DOHH2 (cell line): ENCODE data around the gene SPRING1.

ENCODE experiments used
- H3F3A ChIP-seq: fragments of 200-600 bp; sonication (generic), shearing (Covaris generic); 2 replicates; pipeline ENCODE4 v1.6.0; 2016; ENCODE audit warnings: antibody characterized with exemption, mild to moderate bottlenecking; ENCODE audit not compliant: control insufficient read depth, insufficient read depth
- H3K27ac ChIP-seq: fragments of 200-600 bp; sonication (generic); 2 replicates; pipeline ENCODE4 v1.5.1; 2014; ENCODE audit warnings: low read depth, mild to moderate bottlenecking, low read length, moderate library complexity
- H3K27me3 ChIP-seq: fragments of 200-600 bp; sonication (generic); 2 replicates; pipeline ENCODE4 v1.6.1; 2014; ENCODE audit warnings: mild to moderate bottlenecking, low read length, mixed read lengths; ENCODE audit not compliant: control insufficient read depth
- H3K36me3 ChIP-seq: fragments of 200-600 bp; sonication (generic); 2 replicates; pipeline ENCODE4 v1.6.1; 2014; ENCODE audit warnings: mild to moderate bottlenecking, low read length, moderate library complexity, mixed read lengths; ENCODE audit not compliant: control insufficient read depth
- H3K4me1 ChIP-seq: fragments of 200-600 bp; sonication (generic); 2 replicates; pipeline ENCODE4 v1.6.1; 2014; ENCODE audit warnings: mild to moderate bottlenecking, low read length, mixed read lengths; ENCODE audit not compliant: control insufficient read depth
- H3K4me2 ChIP-seq: fragments of 200-600 bp; sonication (generic); 2 replicates; pipeline ENCODE4 v1.6.0; 2014; ENCODE audit warnings: mild to moderate bottlenecking, low read length, moderate library complexity
- H3K4me3 ChIP-seq: fragments of 200-600 bp; sonication (generic); 2 replicates; pipeline ENCODE4 v1.5.1; 2014; ENCODE audit warnings: mild to moderate bottlenecking, low read length, mixed read lengths
- H3K79me2 ChIP-seq: fragments of 200-600 bp; sonication (generic); 2 replicates; pipeline ENCODE4 v1.6.1; 2014; ENCODE audit warnings: mild to moderate bottlenecking, low read length, mixed read lengths; ENCODE audit not compliant: control insufficient read depth
- H3K9me2 ChIP-seq: fragments of 200-600 bp; sonication (generic); replicated peaks from 2 replicates; pipeline ENCODE4 v1.6.1; 2014; ENCODE audit warnings: mild to moderate bottlenecking, low read length, mixed read lengths; ENCODE audit not compliant: control insufficient read depth
- H3K9me3 ChIP-seq: fragments of 200-600 bp; sonication (generic); 2 replicates; pipeline ENCODE4 v1.6.1; 2014; ENCODE audit warnings: antibody characterized with exemption, low read length, mixed read lengths; ENCODE audit not compliant: control insufficient read depth, insufficient read depth
- H4K20me1 ChIP-seq: fragments of 200-600 bp; sonication (generic); 2 replicates; pipeline ENCODE4 v1.6.0; 2014; ENCODE audit warnings: low read depth, mild to moderate bottlenecking, antibody characterized with exemption, low read length, moderate library complexity; ENCODE audit not compliant: control insufficient read depth, insufficient read depth
- EZH2phosphoT487 ChIP-seq: fragments of 200-600 bp; sonication (generic); IDR thresholded peaks from 2 replicates; pipeline ENCODE4 v1.6.1; 2017; ENCODE audit warnings: borderline replicate concordance, mild to moderate bottlenecking, antibody characterized with exemption, low read length, moderate library complexity, mixed read lengths
- TF ChIP-seq, protein P1 (sequence below): fragments of 200-600 bp; sonication (generic); IDR thresholded peaks from one replicate; pipeline ENCODE4 v1.5.1; 2014; ENCODE audit warnings: antibody characterized with exemption, mild to moderate bottlenecking, low read depth, low read length; ENCODE audit not compliant: poor library complexity, severe bottlenecking

The SPRING1 gene

DNA sequence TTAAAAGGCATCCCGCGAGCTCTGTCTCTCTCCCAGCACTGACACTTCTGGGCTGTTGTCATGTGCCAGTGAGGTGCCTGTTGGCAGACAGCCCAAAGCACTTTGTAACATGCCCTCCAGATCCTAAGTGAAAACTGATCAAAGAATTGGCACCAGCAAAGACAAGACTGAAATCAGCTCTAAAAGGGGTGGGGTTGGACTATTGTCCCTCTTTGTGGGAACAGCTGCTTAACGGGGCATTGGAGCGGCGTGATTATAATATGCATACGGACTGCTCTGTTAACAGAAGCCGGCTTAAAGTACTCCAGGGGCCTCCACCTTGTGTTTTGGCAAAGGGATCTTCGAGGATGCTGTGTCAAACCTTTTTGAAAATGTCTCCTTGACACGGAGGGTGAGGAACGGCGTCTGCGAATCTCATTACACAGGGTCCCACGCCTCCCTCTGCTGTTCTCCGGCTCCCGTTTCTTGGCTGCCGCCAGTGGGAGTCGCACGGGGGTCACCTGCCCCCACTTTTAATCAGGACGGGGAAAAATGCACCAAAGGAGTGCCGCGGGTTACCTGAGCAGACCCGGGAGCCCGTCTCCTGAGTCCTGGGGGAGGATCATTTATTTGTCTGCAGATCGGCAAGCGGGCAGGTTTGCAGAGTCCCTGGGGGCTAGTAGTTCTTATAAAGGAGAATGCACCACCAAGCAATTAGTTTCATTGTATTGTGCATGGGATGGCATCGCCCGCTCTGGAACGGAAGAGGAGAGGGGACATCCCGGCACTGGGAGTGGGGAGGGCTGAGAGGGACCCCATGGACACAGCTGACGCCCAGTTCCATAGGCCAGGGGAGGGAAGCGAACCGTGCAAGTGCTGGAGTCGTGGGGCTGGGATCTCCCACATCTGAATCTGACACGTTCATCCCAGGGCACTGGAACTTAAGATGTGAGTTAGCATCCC is 44.3 kb downstream of the SPRING1 start:
- H3K4me2 ChIP-seq: peak overlapping the region; percentile 49
- no peaks in the 10 kb centered on the region for H3F3A ChIP-seq
- peaks cover 42% of the 10 kb centered on the region for H3K4me1 ChIP-seq
- TF ChIP-seq EZH2phosphoT487: peak; percentile 90
- TF ChIP-seq, protein P1, sequence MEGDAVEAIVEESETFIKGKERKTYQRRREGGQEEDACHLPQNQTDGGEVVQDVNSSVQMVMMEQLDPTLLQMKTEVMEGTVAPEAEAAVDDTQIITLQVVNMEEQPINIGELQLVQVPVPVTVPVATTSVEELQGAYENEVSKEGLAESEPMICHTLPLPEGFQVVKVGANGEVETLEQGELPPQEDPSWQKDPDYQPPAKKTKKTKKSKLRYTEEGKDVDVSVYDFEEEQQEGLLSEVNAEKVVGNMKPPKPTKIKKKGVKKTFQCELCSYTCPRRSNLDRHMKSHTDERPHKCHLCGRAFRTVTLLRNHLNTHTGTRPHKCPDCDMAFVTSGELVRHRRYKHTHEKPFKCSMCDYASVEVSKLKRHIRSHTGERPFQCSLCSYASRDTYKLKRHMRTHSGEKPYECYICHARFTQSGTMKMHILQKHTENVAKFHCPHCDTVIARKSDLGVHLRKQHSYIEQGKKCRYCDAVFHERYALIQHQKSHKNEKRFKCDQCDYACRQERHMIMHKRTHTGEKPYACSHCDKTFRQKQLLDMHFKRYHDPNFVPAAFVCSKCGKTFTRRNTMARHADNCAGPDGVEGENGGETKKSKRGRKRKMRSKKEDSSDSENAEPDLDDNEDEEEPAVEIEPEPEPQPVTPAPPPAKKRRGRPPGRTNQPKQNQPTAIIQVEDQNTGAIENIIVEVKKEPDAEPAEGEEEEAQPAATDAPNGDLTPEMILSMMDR: peak; percentile 13
- H3K27ac ChIP-seq: no peak overlapping the region
- no peaks in the 10 kb centered on the region for H3K9me3 ChIP-seq
- H3K9me2 ChIP-seq: no peaks in the 10 kb centered on the region
- no peaks in the 10 kb centered on the region for H3K79me2 ChIP-seq
- peaks cover 52% of the 10 kb centered on the region for H3K27me3 ChIP-seq
- no peaks in the 10 kb centered on the region for H3K36me3 ChIP-seq
- H4K20me1 ChIP-seq: no peaks in the 10 kb centered on the region
- H3K4me3 ChIP-seq: peak overlapping the region; percentile 50

DNA sequence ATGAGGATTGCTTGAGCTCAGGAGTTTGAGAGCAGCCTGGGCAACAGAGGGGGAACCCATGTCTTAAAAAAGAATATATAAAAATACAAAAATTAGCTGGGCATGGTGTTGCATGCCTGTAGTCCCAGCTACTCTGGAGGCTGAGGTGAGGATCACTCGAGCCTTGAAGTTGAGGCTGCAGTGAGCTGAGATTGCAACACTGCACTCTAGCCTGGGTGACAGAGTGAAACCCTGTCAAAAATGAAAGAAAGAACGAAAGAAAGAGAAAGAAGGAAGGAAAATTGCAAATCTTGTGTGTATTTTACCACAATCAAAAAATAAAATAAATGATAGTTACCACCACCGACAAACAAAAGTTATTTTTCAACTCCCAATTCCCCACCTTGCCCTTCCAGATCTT is 45.3 kb downstream of the SPRING1 start:
- Histone ChIP-seq H3K36me3 (no peaks in the 10 kb centered on the region), H3K4me3 (no peak overlapping the region), H3F3A (no peaks in the 10 kb centered on the region), H3K79me2 (no peaks in the 10 kb centered on the region), H3K9me2 (no peaks in the 10 kb centered on the region), H3K4me2 (no peak overlapping the region), H3K27me3 (peaks cover 52% of the 10 kb centered on the region), H3K27ac (no peak overlapping the region), H3K4me1 (peaks cover 47% of the 10 kb centered on the region), H3K9me3 (peaks cover 6% of the 10 kb centered on the region; the same call in 1 of the 2 replicates), H4K20me1 (no peaks in the 10 kb centered on the region)
- TF ChIP-seq EZH2phosphoT487: no peak
- TF ChIP-seq, protein P1: no peak

DNA sequence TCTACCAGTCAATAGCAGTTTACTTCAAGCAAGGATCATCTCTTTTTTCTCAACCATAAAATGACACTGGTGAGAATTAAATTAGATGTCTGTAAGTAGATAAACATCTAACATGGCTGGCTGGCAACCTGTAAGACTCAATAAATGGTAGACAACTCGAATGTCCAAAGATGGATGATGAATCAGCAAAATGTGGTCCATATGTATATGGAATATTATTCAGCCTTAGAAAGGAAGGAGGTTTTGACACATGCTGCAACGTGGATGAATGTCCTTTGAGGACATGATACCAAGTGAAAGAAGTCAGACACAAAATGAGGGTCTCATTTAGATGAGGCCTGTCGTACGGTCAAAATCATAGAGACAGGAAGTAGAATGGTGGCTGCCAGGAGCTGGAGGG is 46.2 kb downstream of the SPRING1 start:
- Histone ChIP-seq H3F3A (no peaks in the 10 kb centered on the region), H4K20me1 (no peaks in the 10 kb centered on the region)
- TF ChIP-seq, protein P1: no peak
- TF ChIP-seq EZH2phosphoT487: no peak

More for the DNA sequence above, 46.2 kb downstream of the SPRING1 start:
- no peaks in the 10 kb centered on the region for H3K79me2 ChIP-seq
- H3K27ac ChIP-seq: no peak overlapping the region
- no peak overlapping the region for H3K4me3 ChIP-seq
- peaks cover 6% of the 10 kb centered on the region; the same call in 1 of the 2 replicates for H3K9me3 ChIP-seq
- H3K27me3 ChIP-seq: peaks cover 51% of the 10 kb centered on the region
- no peaks in the 10 kb centered on the region for H3K36me3 ChIP-seq
- H3K9me2 ChIP-seq: no peaks in the 10 kb centered on the region
- no peak overlapping the region for H3K4me2 ChIP-seq
- H3K4me1 ChIP-seq: peaks cover 45% of the 10 kb centered on the region
